IMR-90 (cell line): Measurements from ENCODE around the gene CDK6. TPM values are rescaled to one million over a fixed set of nuclear protein-coding genes. Genes with fewer than 3 reads are reported as not detected.

ENCODE experiments used
- ATAC-seq: fragments of 200-7000 bp; cut with Tn5 transposase; 2 replicates; pipeline ENCODE4 v1.9.1; 2020; ENCODE audit warnings: low read depth, mild to moderate bottlenecking, moderate library complexity
- BruUV-seq: library from RNA; stranded (reverse); fragments of 400-500 nt; replicated peaks from 2 replicates; lab custom pipeline; 2021; lab: Mats Ljungman, UMichigan
- CTCF ChIA-PET: fragments of 300-600 bp; formaldehyde crosslinking; extraction: SDS; loops from one replicate; lab custom pipeline; 2021; ENCODE audit warnings: antibody characterized with exemption; lab: Yijun Ruan, JAX
- POLR2A ChIA-PET: fragments of 300-600 bp; sonication (Branson Sonifier 250); formaldehyde crosslinking; loops from one replicate; lab custom pipeline; 2022; ENCODE audit warnings: antibody characterized with exemption; ENCODE audit not compliant: unreplicated experiment; lab: Charles Lee
- DNase-seq: peaks from one replicate; pipeline ENCODE4 v3.0.0; 2013
- H2AFZ ChIP-seq: replicated peaks from 2 replicates; pipeline ENCODE3; 2013; ENCODE audit warnings: low read length, mild to moderate bottlenecking; ENCODE audit not compliant: poor library complexity
- H2AK5ac ChIP-seq: 2 replicates; pipeline ENCODE4 v1.6.1; 2013; ENCODE audit warnings: low read depth, low read length, inconsistent platforms
- H2AK9ac ChIP-seq: replicated peaks from 2 replicates; pipeline ENCODE3; 2013; ENCODE audit warnings: mild to moderate bottlenecking, low read depth, low read length, moderate library complexity; ENCODE audit not compliant: poor library complexity
- H2BK120ac ChIP-seq: 2 replicates; pipeline ENCODE4 v1.6.1; 2013; ENCODE audit warnings: low read depth, low read length, inconsistent platforms
- H2BK15ac ChIP-seq: 3 replicates; pipeline ENCODE4 v1.6.1; 2013; ENCODE audit warnings: low read depth, low read length, inconsistent platforms
- H2BK20ac ChIP-seq: 2 replicates; pipeline ENCODE4 v1.6.1; 2013; ENCODE audit warnings: low read depth, mild to moderate bottlenecking, inconsistent platforms, low read length, moderate library complexity
- H2BK5ac ChIP-seq: 2 replicates; pipeline ENCODE4 v1.6.1; 2013; ENCODE audit warnings: mild to moderate bottlenecking, low read depth, low read length, inconsistent platforms; ENCODE audit not compliant: poor library complexity, severe bottlenecking
- H3K14ac ChIP-seq: replicated peaks from 2 replicates; pipeline ENCODE4 v1.6.1; 2013; ENCODE audit warnings: low read depth, low read length, inconsistent platforms
- H3K18ac ChIP-seq: 2 replicates; pipeline ENCODE4 v1.6.1; 2013; ENCODE audit warnings: low read depth, low read length, control low read depth
- H3K23ac ChIP-seq: 2 replicates; pipeline ENCODE4 v1.6.1; 2013; ENCODE audit warnings: low read depth, low read length, inconsistent platforms
- H3K27ac ChIP-seq: 2 replicates; pipeline ENCODE4 v1.5.1; 2013; ENCODE audit warnings: mild to moderate bottlenecking, control low read depth, low read length; ENCODE audit not compliant: insufficient read depth
- H3K27me3 ChIP-seq: 2 replicates; pipeline ENCODE4 v1.6.1; 2013; ENCODE audit warnings: low read length; ENCODE audit not compliant: control insufficient read depth, insufficient read depth
- H3K36me3 ChIP-seq: 2 replicates; pipeline ENCODE4 v1.6.1; 2013; ENCODE audit warnings: low read length, mixed read lengths; ENCODE audit not compliant: control insufficient read depth, insufficient read depth
- H3K4ac ChIP-seq: 2 replicates; pipeline ENCODE4 v1.6.1; 2013; ENCODE audit warnings: low read depth, low read length, inconsistent platforms
- H3K4me1 ChIP-seq: 2 replicates; pipeline ENCODE4 v1.6.1; 2013; ENCODE audit warnings: low read length, mixed read lengths; ENCODE audit not compliant: control insufficient read depth, insufficient read depth
- H3K4me2 ChIP-seq: 2 replicates; pipeline ENCODE4 v1.6.1; 2013; ENCODE audit warnings: low read depth, mild to moderate bottlenecking, control low read depth, low read length, moderate library complexity
- H3K4me3 ChIP-seq: 2 replicates; pipeline ENCODE4 v1.5.1; 2013; ENCODE audit warnings: low read depth, mild to moderate bottlenecking, control low read depth, low read length, moderate library complexity; ENCODE audit not compliant: insufficient read depth
- H3K56ac ChIP-seq: 2 replicates; pipeline ENCODE4 v1.6.1; 2013; ENCODE audit warnings: low read length, inconsistent platforms; ENCODE audit not compliant: insufficient read depth; ENCODE audit errors: extremely low read depth
- H3K79me1 ChIP-seq, 2 experiments: 2 replicates each; pipeline ENCODE4 v1.6.1; 2013; ENCODE audit warnings: low read length in 2 of 2, inconsistent platforms in 1 of 2, low read depth in 1 of 2
- H3K9ac ChIP-seq: 2 replicates; pipeline ENCODE4 v1.6.1; 2013; ENCODE audit warnings: low read depth, low read length, control low read depth
- H3K9me1 ChIP-seq: 2 replicates; pipeline ENCODE4 v1.6.1; 2013; ENCODE audit warnings: low read length, inconsistent platforms; ENCODE audit not compliant: insufficient read depth
- H3K9me3 ChIP-seq: 2 replicates; pipeline ENCODE4 v1.6.1; 2013; ENCODE audit warnings: low read length; ENCODE audit not compliant: control insufficient read depth, insufficient read depth
- H4K20me1 ChIP-seq: 2 replicates; pipeline ENCODE4 v1.6.1; 2013; ENCODE audit warnings: low read length, inconsistent platforms; ENCODE audit not compliant: insufficient read depth
- H4K5ac ChIP-seq: 2 replicates; pipeline ENCODE4 v1.6.1; 2013; ENCODE audit warnings: mild to moderate bottlenecking, low read depth, low read length, control low read depth
- H4K8ac ChIP-seq, 2 experiments: 2 replicates each; pipeline ENCODE4 v1.6.1; 2013; ENCODE audit warnings: low read depth in 2 of 2, low read length in 2 of 2, control low read depth in 1 of 2, inconsistent platforms in 1 of 2
- H4K91ac ChIP-seq: 2 replicates; pipeline ENCODE4 v1.6.1; 2013; ENCODE audit warnings: low read depth, low read length, inconsistent platforms; ENCODE audit not compliant: insufficient read depth
- BHLHE40 ChIP-seq: fragments of 150-350 bp; IDR thresholded peaks from 2 replicates; pipeline ENCODE4 v1.6.1; 2016; ENCODE audit warnings: mild to moderate bottlenecking, low read depth, low read length
- CEBPB ChIP-seq: IDR thresholded peaks from 2 replicates; pipeline ENCODE4 v1.6.1; 2012; ENCODE audit warnings: low read depth, low read length, improper control_type of control experiment
- CHD1 ChIP-seq: IDR thresholded peaks from 2 replicates; pipeline ENCODE4 v1.6.1; 2012; ENCODE audit warnings: low read depth, low read length, improper control_type of control experiment
- FOS ChIP-seq: fragments of 150-350 bp; IDR thresholded peaks from 2 replicates; pipeline ENCODE4 v1.6.1; 2016; ENCODE audit warnings: low read depth, low read length
- MAFK ChIP-seq: IDR thresholded peaks from 2 replicates; pipeline ENCODE4 v1.6.1; 2012; ENCODE audit warnings: low read depth, low read length, improper control_type of control experiment
- MAZ ChIP-seq: IDR thresholded peaks from 2 replicates; pipeline ENCODE4 v1.6.1; 2012; ENCODE audit warnings: low read depth, mild to moderate bottlenecking, low read length, improper control_type of control experiment, moderate library complexity, borderline replicate concordance
- MXI1 ChIP-seq: IDR thresholded peaks from 2 replicates; pipeline ENCODE4 v1.6.1; 2012; ENCODE audit warnings: low read depth, mild to moderate bottlenecking, low read length, moderate library complexity, borderline replicate concordance
- NFE2L2 ChIP-seq: fragments of 150-350 bp; IDR thresholded peaks from 2 replicates; pipeline ENCODE4 v1.6.1; 2016; ENCODE audit warnings: low read depth, mild to moderate bottlenecking, low read length
- POLR2A ChIP-seq: IDR thresholded peaks from 2 replicates; pipeline ENCODE4 v1.6.1; 2012; ENCODE audit warnings: mild to moderate bottlenecking, low read depth, low read length
- RAD21 ChIP-seq: IDR thresholded peaks from 2 replicates; pipeline ENCODE4 v1.6.1; 2012; ENCODE audit warnings: low read length, improper control_type of control experiment
- RCOR1 ChIP-seq: IDR thresholded peaks from 2 replicates; pipeline ENCODE4 v1.6.1; 2012; ENCODE audit warnings: mild to moderate bottlenecking, low read length, improper control_type of control experiment; ENCODE audit not compliant: insufficient replicate concordance
- RFX5 ChIP-seq: IDR thresholded peaks from 2 replicates; pipeline ENCODE4 v1.8.0; 2012; ENCODE audit warnings: low read depth, mild to moderate bottlenecking, low read length, moderate library complexity
- SMC3 ChIP-seq: fragments of 150-350 bp; IDR thresholded peaks from 2 replicates; pipeline ENCODE4 v1.6.1; 2016; ENCODE audit warnings: low read depth, mild to moderate bottlenecking, antibody characterized with exemption, low read length, moderate library complexity
- WGBS, 2 experiments: methylation state at CpG; one replicate each; pipeline versions ENCODE4 v1.1.5 to v1.1.7; 2013; ENCODE audit warnings: missing lambda C conversion rate in 2 of 2; ENCODE audit not compliant: insufficient read length in 1 of 2; ENCODE audit errors: extremely low coverage in 2 of 2; 5-methylcytosine and 5-hydroxymethylcytosine counted together
- dilution Hi-C: fragments of 300-500 bp; cut with HindIII; formaldehyde crosslinking; loops from one replicate; pipeline ENCODE4 v1.14.3; 2018; ENCODE audit warnings: low sequenced_read_pairs; ENCODE audit not compliant: unreplicated experiment
- in situ Hi-C: fragments of 300-500 bp; cut with MboI; formaldehyde crosslinking; loops from 3 replicates; pipeline ENCODE4 v1.14.3; 2019; ENCODE audit warnings: low sequenced_read_pairs, inconsistent platforms, mixed read lengths
- intact Hi-C: fragments of 100-400 bp; cut with micrococcal nuclease; formaldehyde crosslinking; loops from 2 replicates; pipeline ENCODE4 v1.10.0; 2022
- polyA plus RNA-seq, 3 experiments: library from polyadenylated mRNA; depleted of rRNA; stranded (reverse); fragments of >200 nt; gene quantifications; 2 replicates each; pipeline ENCODE4 v1.2.3, GENCODE V29; 2012; ENCODE audit warnings: low replicate concordance in 1 of 3
- total RNA-seq: library from RNA; depleted of rRNA; stranded (reverse); fragments of >200 nt; gene quantifications from 2 replicates; pipeline ENCODE4 v1.2.3, GENCODE V29; 2012
- TF ChIP-seq, protein P1 (sequence below): fragments of 150-350 bp; IDR thresholded peaks from 2 replicates; pipeline ENCODE4 v1.6.1; 2016; ENCODE audit warnings: low read depth, mild to moderate bottlenecking, low read length, moderate library complexity, borderline replicate concordance
- TF ChIP-seq, protein P2 (sequence below): fragments of 150-350 bp; IDR thresholded peaks from 2 replicates; pipeline ENCODE4 v1.6.1; 2017; ENCODE audit warnings: mild to moderate bottlenecking, antibody characterized with exemption, low read length, low read depth

Gene CDK6
- total and polyA plus RNA-seq, 2 of the 4 experiments (the other 2 are of a cell fraction) = 21.5 to 195 TPM

DNA sequence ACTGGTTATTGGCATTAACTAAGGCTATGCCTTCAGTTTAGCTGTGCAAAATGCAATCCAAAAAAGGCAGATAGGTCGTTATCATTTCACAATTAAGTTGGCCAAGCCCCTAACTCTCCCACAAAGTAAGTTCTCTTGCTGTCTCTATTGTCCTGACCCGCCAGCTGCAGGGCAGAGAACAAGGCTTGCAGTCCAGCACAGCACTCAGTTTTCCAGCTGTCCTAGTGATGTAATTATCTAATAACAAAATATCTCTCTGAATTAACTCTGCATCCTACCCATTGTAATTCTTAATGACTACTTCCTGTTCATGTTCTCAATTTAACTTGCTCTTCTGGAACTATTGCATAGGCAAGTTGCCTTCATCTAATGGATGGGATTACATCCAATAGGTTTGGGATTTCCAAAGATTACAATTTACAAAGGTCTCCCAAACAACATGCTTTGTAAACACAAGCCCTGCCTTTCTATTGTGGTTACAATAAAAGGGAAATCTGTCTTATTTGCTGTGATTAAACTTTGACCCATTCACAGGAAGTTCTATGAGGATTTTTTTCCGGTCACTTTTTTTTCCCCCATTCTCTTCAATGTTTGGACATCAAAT lies 55.2 kb downstream of the CDK6 start:
- no peak for DNase-seq
- Histone ChIP-seq H3K23ac (no peak overlapping the region), H2BK20ac (no peak overlapping the region), H3K27ac (no peak overlapping the region), H4K20me1 (peaks cover 63% of the 10 kb centered on the region), H2BK120ac (no peak overlapping the region), H3K14ac (no peak overlapping the region), H3K56ac (no peak overlapping the region), H2BK15ac (no peak overlapping the region), H3K79me1 (peaks cover 2 to 61% of the 10 kb centered on the region in 2 experiments; a peak in 2 of 4 replicates), H3K4ac (no peak overlapping the region), H2BK5ac (no peak overlapping the region), H3K18ac (no peak overlapping the region), H3K4me1 (peaks cover 22% of the 10 kb centered on the region), H2AK5ac (no peak overlapping the region), H4K8ac (no peak overlapping the region), H3K9ac (no peak overlapping the region), H3K9me3 (no peaks in the 10 kb centered on the region), H4K91ac (no peak overlapping the region), H3K27me3 (no peaks in the 10 kb centered on the region), H3K4me3 (no peak overlapping the region), H2AFZ (no peak overlapping the region), H3K36me3 (no peaks in the 10 kb centered on the region), H2AK9ac (no peak overlapping the region), H3K9me1 (peaks cover 7% of the 10 kb centered on the region), H4K5ac (no peak overlapping the region), H3K4me2 (no peak overlapping the region)
- ATAC-seq = no peak
- dilution Hi-C loops = no loop called here
- TF ChIP-seq POLR2A = no peak
- no peak for TF ChIP-seq BHLHE40
- no peak for TF ChIP-seq RCOR1
- TF ChIP-seq, protein P1, sequence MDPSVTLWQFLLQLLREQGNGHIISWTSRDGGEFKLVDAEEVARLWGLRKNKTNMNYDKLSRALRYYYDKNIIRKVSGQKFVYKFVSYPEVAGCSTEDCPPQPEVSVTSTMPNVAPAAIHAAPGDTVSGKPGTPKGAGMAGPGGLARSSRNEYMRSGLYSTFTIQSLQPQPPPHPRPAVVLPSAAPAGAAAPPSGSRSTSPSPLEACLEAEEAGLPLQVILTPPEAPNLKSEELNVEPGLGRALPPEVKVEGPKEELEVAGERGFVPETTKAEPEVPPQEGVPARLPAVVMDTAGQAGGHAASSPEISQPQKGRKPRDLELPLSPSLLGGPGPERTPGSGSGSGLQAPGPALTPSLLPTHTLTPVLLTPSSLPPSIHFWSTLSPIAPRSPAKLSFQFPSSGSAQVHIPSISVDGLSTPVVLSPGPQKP = no peak
- TF ChIP-seq, protein P2, sequence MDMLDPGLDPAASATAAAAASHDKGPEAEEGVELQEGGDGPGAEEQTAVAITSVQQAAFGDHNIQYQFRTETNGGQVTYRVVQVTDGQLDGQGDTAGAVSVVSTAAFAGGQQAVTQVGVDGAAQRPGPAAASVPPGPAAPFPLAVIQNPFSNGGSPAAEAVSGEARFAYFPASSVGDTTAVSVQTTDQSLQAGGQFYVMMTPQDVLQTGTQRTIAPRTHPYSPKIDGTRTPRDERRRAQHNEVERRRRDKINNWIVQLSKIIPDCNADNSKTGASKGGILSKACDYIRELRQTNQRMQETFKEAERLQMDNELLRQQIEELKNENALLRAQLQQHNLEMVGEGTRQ = no peak
- no peak for TF ChIP-seq MAZ
- TF ChIP-seq CEBPB = no peak
- TF ChIP-seq SMC3 = no peak
- TF ChIP-seq FOS = no peak
- no peak for TF ChIP-seq MAFK
- no peak for TF ChIP-seq MXI1
- TF ChIP-seq NFE2L2 = no peak
- TF ChIP-seq RFX5 = no peak
- TF ChIP-seq CHD1 = no peak
- TF ChIP-seq RAD21 = no peak
- no CpG with 5 or more reads among the region's 3 CpGs for WGBS, 2 experiments
- POLR2A ChIA-PET = interaction anchor here (0.6 kb wide), 2 partner anchors 478 to 1043 kb away, joined by 4 to 7 read pairs; no protein-coding TSS in a partner anchor
- in situ Hi-C loops = no loop called here
- BruUV-seq = no TSS peak
- CTCF ChIA-PET = interaction anchor here (0.6 to 0.7 kb wide), 3 partner anchors 50 to 1674 kb away, joined by 3 to 5 read pairs (median 3); no protein-coding TSS in a partner anchor
- intact Hi-C loops = no loop called here
